Spleen (tissue), 7 donors: ENCODE results near the gene RBBP4.

Source experiments
- CTCF ChIP-seq, 11 experiments: fragments of 200-600 bp in 7 of 11; fragments of 450-650 bp in 4 of 11; sonication (generic) in 4 of 11; IDR thresholded peaks in 8 of 11; conservative IDR thresholded peaks in 3 of 11; 1 replicate in 7 of 11; 2 replicates in 4 of 11; pipeline versions ENCODE4 v1.4.0 to v1.8.0; 2016 to 2021; ENCODE audit warnings: antibody characterized with exemption in 11 of 11, inconsistent platforms in 4 of 11, mild to moderate bottlenecking in 1 of 11
- POLR2A ChIP-seq, 3 donors: fragments of 450-650 bp; IDR thresholded peaks; one replicate each; pipeline ENCODE4 v1.5.1; 2017; ENCODE audit warnings: antibody characterized with exemption in 3 of 3, mild to moderate bottlenecking in 1 of 3
- donor health status: DM: no; HTN: no; CAD: no; lungs with moderate emphysema.
- donor health status: DM: no; HTN: no; CAD: no.
- donor health status: DM: no; HTN: no; CAD: no.

- TF ChIP-seq CTCF (IDR thresholded peaks at IDR 0.05 in 8 of 11, conservative IDR thresholded peaks at IDR 0.05 in 3 of 11) (no peak), POLR2A (IDR thresholded peaks at IDR 0.05) (no peak)
Observed at GRCh38 chr1:32636914-32637645, 13.9 kb upstream of the RBBP4 start.
